ENCODE measurements around the gene SHE.

Gene SHE

GRCh38 chr1:154446292-154446691 lies 55.9 kb downstream of the SHE start:
- DNase-seq (ENCODE audit: low read depth) = no peak

DNA sequence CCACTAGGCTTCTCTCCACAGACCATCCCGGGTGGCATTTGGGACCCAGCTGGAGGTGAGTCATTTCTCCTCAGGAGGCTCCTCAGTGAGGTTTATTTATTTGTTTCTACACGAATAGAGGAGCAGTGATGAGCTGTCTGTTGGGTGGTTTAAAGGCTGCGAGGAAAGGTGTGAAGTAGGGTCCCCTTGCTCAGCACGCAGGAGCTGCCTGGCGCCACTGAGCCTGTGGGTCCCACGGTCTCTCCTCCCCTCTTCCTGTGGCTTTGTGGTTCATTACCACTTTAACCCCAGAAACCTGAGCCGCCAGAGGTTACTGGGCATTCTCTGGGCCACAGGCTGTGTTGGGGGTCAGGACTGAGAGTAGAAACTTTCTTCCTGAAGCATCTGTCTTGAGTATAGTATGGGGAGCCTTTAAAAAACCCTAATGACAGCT lies 57.2 kb downstream of the SHE start:
- DNase-seq (ENCODE audit: low read depth) = no peak

DNA sequence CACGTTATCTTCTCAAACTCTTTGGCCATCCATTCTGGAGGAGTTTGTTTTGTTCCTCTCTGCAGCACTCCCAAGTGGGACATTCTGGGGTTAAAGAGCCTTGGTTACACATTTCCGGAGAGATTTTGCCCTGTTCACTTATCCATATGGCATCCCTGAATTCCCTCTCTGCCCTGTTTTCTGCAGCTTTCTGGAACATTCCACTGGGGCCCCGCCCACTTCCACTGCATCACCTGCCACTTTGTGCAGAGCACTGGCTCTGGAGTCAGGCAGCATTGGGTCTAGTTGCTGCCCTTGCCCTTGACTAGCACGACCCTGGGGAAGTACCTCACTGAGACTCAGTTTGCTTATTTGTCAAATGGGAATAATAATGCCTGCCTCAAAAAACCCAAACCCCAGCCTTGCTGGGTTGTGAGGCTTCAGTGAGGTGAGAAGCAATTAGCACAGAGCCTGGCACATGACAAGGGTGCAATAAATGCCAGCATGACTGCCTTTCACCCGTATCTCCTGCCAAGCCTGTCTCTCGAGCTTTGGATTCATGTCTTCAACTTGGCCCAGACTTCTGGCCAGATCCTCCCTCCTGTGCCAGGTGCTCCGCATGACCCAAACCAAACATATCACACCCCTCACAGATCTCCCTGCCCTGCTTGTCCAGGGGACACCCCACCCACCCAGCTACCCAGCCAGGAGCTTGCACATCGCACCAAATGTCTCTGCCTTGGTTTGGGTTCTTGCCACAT lies 58.8 kb downstream of the SHE start:
- DNase-seq (ENCODE audit: low read depth) = no peak

GRCh38 chr1:154442006-154442740 lies 60.0 kb downstream of the SHE start:
- DNase-seq (ENCODE audit: low read depth) = no peak

DNA sequence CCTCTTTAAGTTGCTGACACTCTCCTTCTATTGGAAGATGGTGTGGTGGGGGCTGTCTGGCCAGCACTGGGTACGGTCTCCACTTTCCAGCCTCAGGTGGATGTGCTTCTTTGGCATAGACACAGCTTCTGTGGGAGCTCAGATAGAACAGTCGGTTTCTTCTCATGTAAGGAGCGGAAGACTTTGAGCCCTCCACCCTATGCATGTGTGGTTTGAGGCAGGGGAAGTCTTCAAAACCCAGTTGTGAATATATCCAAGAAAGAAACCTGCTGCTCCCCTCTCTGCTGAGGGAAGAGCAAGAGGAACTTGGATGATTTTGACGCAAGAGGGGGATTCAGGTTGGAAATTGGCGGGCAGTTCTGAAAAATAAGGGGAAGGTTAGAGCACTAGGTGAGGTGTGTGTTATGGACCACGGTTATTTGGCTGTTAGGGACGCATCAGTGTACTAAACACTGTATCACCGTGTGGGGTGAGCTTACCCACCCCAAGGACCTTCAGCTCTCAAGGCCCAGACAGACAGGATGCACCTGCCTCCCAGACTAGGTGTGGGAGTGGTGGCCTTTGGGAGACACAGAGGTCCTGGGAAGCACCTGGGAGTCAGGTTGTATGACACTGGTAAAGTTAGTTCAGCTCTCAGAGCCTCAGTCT lies 60.8 kb downstream of the SHE start:
- no peak for DNase-seq (ENCODE audit: low read depth)

DNA sequence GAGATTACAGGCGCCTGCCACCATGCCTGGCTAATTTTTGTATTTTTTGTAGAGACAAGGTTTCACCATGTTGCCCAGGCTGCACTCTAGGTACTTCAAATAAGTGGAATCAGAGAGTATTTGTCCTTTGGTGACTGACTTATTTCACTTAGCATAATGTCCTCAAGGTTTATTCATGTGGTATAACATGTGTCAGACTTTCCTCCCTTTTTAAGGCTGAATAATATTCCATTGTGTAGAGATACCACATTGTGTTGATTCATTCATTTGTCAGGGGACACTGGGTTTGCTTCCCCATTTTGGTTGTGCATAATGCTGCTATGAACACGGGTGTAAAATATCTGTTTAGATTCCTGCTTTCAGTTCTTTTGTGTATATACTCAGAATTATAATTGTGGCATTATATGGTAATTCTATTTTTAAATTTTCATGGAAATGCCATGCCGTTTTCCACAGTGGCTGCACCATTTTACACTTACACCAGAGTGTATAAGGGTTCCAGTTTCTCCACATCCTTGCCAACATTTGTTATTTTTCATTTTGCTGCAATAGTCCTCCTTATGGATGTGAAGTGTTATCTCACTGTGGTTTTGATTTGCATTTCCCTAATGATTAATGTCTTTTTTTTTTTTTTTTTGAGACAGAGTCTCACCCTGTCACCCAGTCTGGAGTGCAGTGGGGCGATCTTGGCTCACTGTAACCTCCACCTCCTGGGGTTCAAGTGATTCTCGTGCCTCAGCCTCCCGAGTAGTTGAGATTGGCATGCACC lies 62.0 kb downstream of the SHE start:
- DNase-seq (ENCODE audit: low read depth) = no peak

- DNase-seq (ENCODE audit: low read depth) = no peak
These were observed 65.8 kb downstream of the SHE start for GRCh38 chr1:154436433-154436832.

DNA sequence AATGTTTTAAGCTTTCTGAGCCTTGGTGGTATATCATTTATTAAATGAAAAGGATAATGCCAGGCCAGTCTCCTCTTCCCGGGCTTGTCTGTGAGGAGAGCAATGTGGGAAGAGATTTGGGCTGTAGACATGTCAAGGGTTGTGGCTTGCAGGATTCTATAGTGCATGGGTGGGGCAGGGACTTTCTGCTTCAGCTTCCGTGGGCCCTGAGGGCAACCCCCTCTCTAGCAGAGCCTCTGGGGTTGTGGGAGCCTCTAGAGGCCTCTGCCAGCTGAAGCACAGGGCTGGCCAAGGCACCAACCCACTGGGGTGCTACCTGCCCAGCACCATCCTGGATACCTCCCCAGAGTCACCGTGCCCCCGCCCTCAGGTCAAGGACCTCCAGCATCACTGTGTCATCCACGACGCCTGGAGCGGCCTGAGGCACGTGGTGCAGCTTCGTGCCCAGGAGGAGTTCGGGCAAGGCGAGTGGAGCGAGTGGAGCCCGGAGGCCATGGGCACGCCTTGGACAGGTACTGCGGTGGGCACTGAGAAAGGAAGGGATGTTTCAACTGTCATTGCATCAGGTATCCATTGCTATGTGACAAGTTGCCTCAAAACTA lies 66.5 kb downstream of the SHE start:
- DNase-seq (ENCODE audit: low read depth) = no peak

DNA sequence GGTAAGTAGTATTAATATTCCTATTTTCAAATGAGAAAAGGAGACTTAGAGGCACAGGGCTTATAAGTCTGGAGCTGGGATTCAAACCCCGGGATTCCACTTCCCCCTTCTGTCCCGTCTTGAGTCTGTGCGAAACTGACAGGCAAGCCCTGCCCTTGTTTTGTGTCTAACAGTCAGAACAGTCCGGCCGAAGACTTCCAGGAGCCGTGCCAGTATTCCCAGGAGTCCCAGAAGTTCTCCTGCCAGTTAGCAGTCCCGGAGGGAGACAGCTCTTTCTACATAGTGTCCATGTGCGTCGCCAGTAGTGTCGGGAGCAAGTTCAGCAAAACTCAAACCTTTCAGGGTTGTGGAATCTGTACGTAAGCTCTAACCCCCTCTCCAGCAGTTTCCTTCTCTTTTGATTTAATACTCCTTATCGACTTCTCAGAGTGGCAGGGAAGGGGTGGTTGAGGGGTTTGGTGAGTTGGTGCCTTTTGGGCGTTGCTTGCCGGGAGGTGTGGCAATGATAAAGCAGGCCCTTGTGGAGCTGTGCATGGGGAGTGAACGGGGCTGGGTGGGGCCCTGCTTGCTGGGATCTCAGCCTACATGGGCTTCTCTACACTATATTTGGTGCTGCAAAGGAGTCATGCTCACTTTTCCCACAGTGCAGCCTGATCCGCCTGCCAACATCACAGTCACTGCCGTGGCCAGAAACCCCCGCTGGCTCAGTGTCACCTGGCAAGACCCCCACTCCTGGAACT lies 67.7 kb downstream of the SHE start:
- DNase-seq (ENCODE audit: low read depth) = no peak

DNA sequence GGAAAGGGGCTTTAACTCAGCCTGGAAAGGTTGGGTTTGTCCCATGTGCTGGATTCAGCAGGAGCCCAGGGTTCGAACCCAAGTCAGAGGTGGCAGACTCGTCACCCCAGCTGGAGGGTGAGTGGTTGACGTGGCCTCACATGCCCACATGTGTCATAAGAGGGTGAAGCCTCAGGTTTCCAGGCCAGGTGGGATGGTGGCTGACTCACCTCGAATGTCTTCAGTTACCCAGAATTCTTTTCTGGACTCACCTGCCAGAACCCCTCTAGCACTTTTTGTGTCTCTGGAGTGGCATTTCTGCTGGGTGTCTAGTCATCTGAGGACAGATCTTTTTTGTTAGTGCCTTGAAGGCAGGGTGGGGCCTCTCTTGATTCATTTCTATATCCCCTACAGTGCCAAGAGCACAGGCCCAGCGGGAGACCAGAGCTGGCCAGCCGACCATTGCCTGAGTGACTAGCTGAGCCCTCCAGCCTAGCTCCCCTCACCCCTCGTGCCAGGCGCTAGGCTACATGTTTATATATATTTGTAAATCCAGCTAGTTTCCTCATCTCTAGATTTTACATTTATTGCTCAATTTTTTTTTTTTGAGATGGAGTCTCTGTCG lies 68.9 kb downstream of the SHE start:
- no peak for DNase-seq (ENCODE audit: low read depth)

GRCh38 chr1:154431586-154432373 lies 70.4 kb downstream of the SHE start:
- peak; percentile 98 for DNase-seq (ENCODE audit: low read depth)

GRCh38 chr1:154430903-154431302 lies 71.3 kb downstream of the SHE start:
- DNase-seq (ENCODE audit: low read depth) = no peak

DNA sequence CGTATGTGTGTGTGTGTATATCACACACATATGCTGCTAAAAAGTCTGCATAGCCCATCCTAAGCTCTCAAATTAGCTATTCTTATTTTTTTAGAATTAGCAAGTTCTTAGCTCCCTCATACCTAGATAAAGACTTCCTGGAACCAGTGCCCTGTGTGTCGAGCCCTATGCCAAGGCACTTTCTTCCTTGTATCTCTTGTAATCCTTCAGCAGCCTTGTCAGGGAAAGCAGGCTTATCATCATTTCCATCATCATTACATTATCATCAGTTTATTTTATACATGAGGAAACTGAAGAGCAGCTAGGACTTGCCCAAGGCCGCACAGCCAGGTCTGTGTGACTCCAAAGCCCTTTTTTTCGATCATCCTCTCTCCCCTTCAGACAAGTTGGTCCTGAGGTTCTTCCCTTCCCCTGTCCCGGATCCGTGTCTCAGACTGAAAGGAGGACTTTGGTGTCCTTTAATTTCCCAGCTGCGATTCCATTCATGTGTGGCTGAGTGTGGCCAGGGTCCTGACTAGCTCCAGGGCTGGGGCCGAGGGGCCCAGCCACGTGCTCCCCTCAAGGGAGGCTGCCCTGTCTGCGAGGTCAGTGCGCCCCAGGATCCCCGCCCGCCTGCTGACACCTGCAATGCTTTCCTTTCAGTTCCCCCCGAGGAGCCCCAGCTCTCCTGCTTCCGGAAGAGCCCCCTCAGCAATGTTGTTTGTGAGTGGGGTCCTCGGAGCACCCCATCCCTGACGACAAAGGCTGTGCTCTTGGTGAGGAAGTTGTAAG lies 72.2 kb downstream of the SHE start:
- no peak for DNase-seq (ENCODE audit: low read depth)

Measured in HS-5 (cell line).